Measurements from ENCODE around the gene RUNX3. TPM values are rescaled to one million over a fixed set of nuclear protein-coding genes. Genes with fewer than 3 reads are reported as not detected.

Gene RUNX3
- total RNA-seq, 4 donors from 2014 or later = 0.26 to 1.7 (median 1.6) TPM; not detected in 1

DNA sequence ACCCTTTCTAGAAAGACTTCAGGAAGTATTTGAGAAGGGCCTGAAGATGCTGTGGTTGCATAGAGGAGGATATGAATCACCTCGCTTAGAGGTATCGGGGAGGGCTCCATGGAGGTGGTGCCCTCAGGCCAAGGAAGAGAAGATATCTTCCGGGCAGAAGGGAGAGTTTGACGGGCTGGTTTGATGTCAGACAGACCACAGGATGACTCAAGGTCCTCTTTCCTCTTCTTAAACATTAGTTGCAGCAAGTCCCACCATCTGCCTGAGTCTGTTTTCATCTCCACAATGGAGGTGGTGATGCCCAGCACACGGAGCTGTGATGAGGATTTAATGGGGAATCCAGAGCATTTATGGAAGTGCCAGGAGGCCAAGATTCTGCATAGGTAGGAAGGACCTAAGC, 25.1 kb upstream of the RUNX3 start:
- no peak for DNase-seq
- H3K27ac ChIP-seq = no peak overlapping the region
- no peaks in the 10 kb centered on the region for H3K9me3 ChIP-seq
- H3K4me1 ChIP-seq = no peaks in the 10 kb centered on the region
- no peak overlapping the region for H3K4me3 ChIP-seq
- H3K36me3 ChIP-seq = no peaks in the 10 kb centered on the region
- intact Hi-C loops (cut with DNase I; ENCODE audit: low total_unique reads) = no loop called here
- H3K27me3 ChIP-seq = no peaks in the 10 kb centered on the region
- TF ChIP-seq, protein P1, sequence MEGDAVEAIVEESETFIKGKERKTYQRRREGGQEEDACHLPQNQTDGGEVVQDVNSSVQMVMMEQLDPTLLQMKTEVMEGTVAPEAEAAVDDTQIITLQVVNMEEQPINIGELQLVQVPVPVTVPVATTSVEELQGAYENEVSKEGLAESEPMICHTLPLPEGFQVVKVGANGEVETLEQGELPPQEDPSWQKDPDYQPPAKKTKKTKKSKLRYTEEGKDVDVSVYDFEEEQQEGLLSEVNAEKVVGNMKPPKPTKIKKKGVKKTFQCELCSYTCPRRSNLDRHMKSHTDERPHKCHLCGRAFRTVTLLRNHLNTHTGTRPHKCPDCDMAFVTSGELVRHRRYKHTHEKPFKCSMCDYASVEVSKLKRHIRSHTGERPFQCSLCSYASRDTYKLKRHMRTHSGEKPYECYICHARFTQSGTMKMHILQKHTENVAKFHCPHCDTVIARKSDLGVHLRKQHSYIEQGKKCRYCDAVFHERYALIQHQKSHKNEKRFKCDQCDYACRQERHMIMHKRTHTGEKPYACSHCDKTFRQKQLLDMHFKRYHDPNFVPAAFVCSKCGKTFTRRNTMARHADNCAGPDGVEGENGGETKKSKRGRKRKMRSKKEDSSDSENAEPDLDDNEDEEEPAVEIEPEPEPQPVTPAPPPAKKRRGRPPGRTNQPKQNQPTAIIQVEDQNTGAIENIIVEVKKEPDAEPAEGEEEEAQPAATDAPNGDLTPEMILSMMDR (IDR thresholded peaks at IDR 0.05) = no peak
- TF ChIP-seq POLR2A (IDR thresholded peaks at IDR 0.05) = no peak

DNA sequence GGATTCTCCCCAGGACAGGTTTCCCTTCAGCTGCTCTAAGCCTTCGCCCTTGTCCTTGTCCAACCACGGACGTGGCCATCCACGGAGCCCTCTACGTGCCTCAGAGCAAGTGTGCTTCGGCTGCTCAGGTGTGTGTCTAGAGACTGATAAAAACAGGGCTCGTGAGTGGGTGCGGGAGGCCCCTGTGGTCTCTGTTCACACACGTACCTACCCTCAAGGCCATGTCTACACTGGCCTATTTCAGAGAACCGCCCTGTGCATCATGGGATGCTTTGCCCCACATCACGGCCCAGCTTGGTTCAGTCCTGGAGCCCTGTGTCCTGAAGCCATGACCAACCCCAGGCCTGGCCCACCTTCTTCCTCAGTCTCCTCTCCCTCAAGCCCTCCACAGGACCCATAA, 24.6 kb upstream of the RUNX3 start:
- no peak overlapping the region for H3K27ac ChIP-seq
- intact Hi-C loops (cut with DNase I; ENCODE audit: low total_unique reads) = no loop called here
- no peak for DNase-seq
- TF ChIP-seq POLR2A (IDR thresholded peaks at IDR 0.05) = no peak
- TF ChIP-seq, protein P1 (IDR thresholded peaks at IDR 0.05) = no peak
- no peaks in the 10 kb centered on the region for H3K9me3 ChIP-seq
- H3K27me3 ChIP-seq = no peaks in the 10 kb centered on the region
- H3K4me1 ChIP-seq = no peaks in the 10 kb centered on the region
- H3K4me3 ChIP-seq = no peak overlapping the region
- no peaks in the 10 kb centered on the region for H3K36me3 ChIP-seq

DNA sequence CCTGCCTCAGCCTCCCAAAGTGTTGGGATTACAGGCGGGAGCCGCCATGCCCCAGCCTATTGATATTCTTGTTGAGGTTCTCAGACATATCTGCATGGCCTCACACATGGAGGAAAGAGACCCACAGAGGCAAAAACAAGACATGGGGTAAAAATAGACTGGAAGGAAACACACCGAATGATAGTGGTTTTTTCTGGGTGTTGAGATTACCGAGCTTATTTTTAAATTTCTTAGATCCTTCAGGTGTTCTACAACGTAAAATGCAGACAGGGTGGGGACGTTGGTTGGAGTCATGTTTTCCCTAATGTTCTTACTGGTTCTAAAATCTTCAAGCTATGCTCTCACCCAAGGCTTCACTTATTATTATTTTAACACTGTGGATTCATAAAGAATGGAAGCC, 23.9 kb upstream of the RUNX3 start:
- H3K27me3 ChIP-seq = no peaks in the 10 kb centered on the region
- no peak for DNase-seq
- H3K9me3 ChIP-seq = no peaks in the 10 kb centered on the region
- intact Hi-C loops (cut with DNase I; ENCODE audit: low total_unique reads) = no loop called here
- no peak overlapping the region for H3K4me3 ChIP-seq
- no peak overlapping the region for H3K27ac ChIP-seq
- no peak for TF ChIP-seq POLR2A (IDR thresholded peaks at IDR 0.05)
- TF ChIP-seq, protein P1 (IDR thresholded peaks at IDR 0.05) = no peak
- H3K4me1 ChIP-seq = no peaks in the 10 kb centered on the region
- no peaks in the 10 kb centered on the region for H3K36me3 ChIP-seq

DNA sequence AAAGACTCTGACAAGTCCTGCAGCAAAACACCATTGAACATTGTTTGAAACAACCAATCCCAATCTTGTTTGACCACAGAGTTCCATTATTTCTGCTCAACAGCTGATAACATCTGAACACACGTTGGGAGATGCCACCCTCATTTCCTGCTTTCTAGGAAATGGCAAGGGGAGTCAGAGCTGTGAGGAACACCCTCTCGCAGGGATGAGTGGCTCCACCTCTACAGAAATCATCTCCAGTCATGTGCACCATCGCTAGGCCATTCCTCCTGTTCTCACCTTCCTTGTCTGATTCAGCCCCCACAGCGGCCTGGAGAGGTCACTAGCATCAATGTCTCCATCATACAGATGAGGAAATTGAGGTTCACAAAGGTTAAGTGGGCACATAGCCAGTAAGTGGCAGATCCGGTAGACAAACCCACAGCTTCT, 22.4 kb upstream of the RUNX3 start:
- TF ChIP-seq, protein P1 (IDR thresholded peaks at IDR 0.05) = no peak
- TF ChIP-seq POLR2A (IDR thresholded peaks at IDR 0.05) = no peak
- Histone ChIP-seq H3K4me3 (no peak overlapping the region), H3K36me3 (no peaks in the 10 kb centered on the region), H3K9me3 (no peaks in the 10 kb centered on the region), H3K27ac (no peak overlapping the region), H3K4me1 (no peaks in the 10 kb centered on the region), H3K27me3 (no peaks in the 10 kb centered on the region)
- intact Hi-C loops (cut with DNase I; ENCODE audit: low total_unique reads) = no loop called here
- DNase-seq = no peak

DNA sequence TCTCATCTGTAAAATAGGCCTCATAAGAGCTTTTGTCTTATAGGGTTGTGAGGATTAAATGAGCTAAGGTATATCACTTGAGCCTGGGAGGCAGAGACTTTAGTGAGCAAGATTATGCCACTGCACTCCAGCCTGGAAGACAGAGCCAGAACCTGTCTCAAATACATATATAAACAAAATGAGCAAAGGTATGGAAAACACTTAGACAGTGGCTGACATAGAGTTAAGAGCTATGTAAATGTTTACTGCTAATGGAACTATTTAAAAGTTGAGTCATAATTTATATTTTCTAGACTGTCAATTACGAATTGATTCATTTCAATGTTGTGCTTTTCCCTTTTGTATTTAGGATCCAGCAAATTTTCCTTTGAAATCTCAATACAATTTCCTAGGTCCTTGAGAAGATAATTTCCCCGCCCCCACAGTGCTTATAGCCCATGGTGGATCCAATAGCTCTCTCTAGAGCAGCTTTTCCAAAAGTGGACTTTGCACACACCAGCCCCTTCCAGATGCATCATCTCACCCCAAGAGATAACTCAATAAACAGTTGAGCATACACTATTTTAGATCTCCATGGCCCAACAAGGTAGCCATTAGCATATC, 21.8 kb upstream of the RUNX3 start:
- no peak for DNase-seq

More for the DNA sequence above, 21.8 kb upstream of the RUNX3 start:
- Histone ChIP-seq H3K9me3 (no peaks in the 10 kb centered on the region), H3K36me3 (no peaks in the 10 kb centered on the region), H3K27ac (no peak overlapping the region), H3K4me1 (no peaks in the 10 kb centered on the region), H3K4me3 (no peak overlapping the region), H3K27me3 (no peaks in the 10 kb centered on the region)
- TF ChIP-seq, protein P1 (IDR thresholded peaks at IDR 0.05) = no peak
- TF ChIP-seq POLR2A (IDR thresholded peaks at IDR 0.05) = no peak
- intact Hi-C loops (cut with DNase I; ENCODE audit: low total_unique reads) = no loop called here

All from uterus (tissue), 4 donors.